Measurements from ENCODE around the gene BCL2. TPM values are rescaled to one million over a fixed set of nuclear protein-coding genes. Genes with fewer than 3 reads are reported as not detected.

Gene BCL2
- total and polyA plus RNA-seq, 3 donors from 2014 or later = 6.3 to 20.8 (median 16.0) TPM

Small RNA genes within 50 kb of the gene (small RNA-seq; reads per million reads assigned to genes)
- gene AC022726.1 = 0 reads per million in 2 donors

Other genes with a start within 250 kb of the BCL2 start
- 10 to 100 TPM; 41.7 to 64.1 TPM for gene KDSR, start 47.4 kb upstream of the BCL2 start, total RNA-seq
- 30.2 TPM for gene KDSR, start 47.4 kb upstream of the BCL2 start, polyA plus RNA-seq (ENCODE audit: insufficient read depth, low read depth, low replicate concordance)
- 10 to 100 TPM; 25.6 to 30.9 TPM for gene VPS4B, start 102.7 kb upstream of the BCL2 start, total RNA-seq
- gene VPS4B, start 102.7 kb upstream of the BCL2 start, polyA plus RNA-seq (ENCODE audit: insufficient read depth, low read depth, low replicate concordance) = 36.0 TPM
- 1 to 10 TPM; 1.7 to 8.1 TPM for gene SERPINB5, start 157.2 kb upstream of the BCL2 start, total RNA-seq
- 15.6 TPM for gene SERPINB5, start 157.2 kb upstream of the BCL2 start, polyA plus RNA-seq (ENCODE audit: insufficient read depth, low read depth, low replicate concordance)
- gene SERPINB12, start 222.6 kb upstream of the BCL2 start, total RNA-seq = under 1 TPM; 0.56 to 0.94 TPM
- gene SERPINB12, start 222.6 kb upstream of the BCL2 start, polyA plus RNA-seq (ENCODE audit: insufficient read depth, low read depth, low replicate concordance) = 1.1 TPM